H9 (cell line): Measurements from ENCODE around the gene AGMO. TPM values are rescaled to one million over a fixed set of nuclear protein-coding genes. Genes with fewer than 3 reads are reported as not detected.

Experiments used
- DNase-seq: peaks from one replicate; pipeline ENCODE4 v3.0.0-alpha.2; 2017
- H2AFZ ChIP-seq: one replicate; pipeline ENCODE4 v1.6.1; 2013; ENCODE audit warnings: mild to moderate bottlenecking, low read length, control low read depth, moderate library complexity
- H2AK5ac ChIP-seq: 2 replicates; pipeline ENCODE4 v1.6.1; 2013; ENCODE audit warnings: low read length, control low read depth, mixed read lengths; ENCODE audit not compliant: insufficient read length
- H2BK120ac ChIP-seq: one replicate; pipeline ENCODE4 v1.6.1; 2013; ENCODE audit warnings: low read depth, mild to moderate bottlenecking, low read length, control low read depth, inconsistent platforms; ENCODE audit not compliant: poor library complexity, severe bottlenecking
- H2BK12ac ChIP-seq: 2 replicates; pipeline ENCODE4 v1.6.1; 2013; ENCODE audit warnings: low read length, control low read depth, mixed read lengths, low read depth; ENCODE audit not compliant: insufficient read length
- H2BK15ac ChIP-seq: 2 replicates; pipeline ENCODE4 v1.6.1; 2013; ENCODE audit warnings: low read depth, low read length, control low read depth
- H2BK20ac ChIP-seq: one replicate; pipeline ENCODE4 v1.6.1; 2013; ENCODE audit warnings: low read depth, mild to moderate bottlenecking, low read length, control low read depth, inconsistent platforms; ENCODE audit not compliant: poor library complexity, severe bottlenecking
- H2BK5ac ChIP-seq: 2 replicates; pipeline ENCODE4 v1.6.1; 2013; ENCODE audit warnings: low read length, control low read depth, mixed read lengths; ENCODE audit not compliant: insufficient read length
- H3K14ac ChIP-seq: 2 replicates; pipeline ENCODE4 v1.6.1; 2013; ENCODE audit warnings: low read length, control low read depth; ENCODE audit not compliant: insufficient read depth
- H3K18ac ChIP-seq: 2 replicates; pipeline ENCODE4 v1.6.1; 2013; ENCODE audit warnings: low read depth, mild to moderate bottlenecking, mixed read lengths, low read length, control low read depth; ENCODE audit not compliant: insufficient read length
- H3K23ac ChIP-seq: 2 replicates; pipeline ENCODE4 v1.6.1; 2013; ENCODE audit warnings: low read length, control low read depth, mixed read lengths, low read depth; ENCODE audit not compliant: insufficient read length
- H3K23me2 ChIP-seq: 2 replicates; pipeline ENCODE4 v1.6.1; 2013; ENCODE audit warnings: low read depth, mild to moderate bottlenecking, mixed read lengths, low read length, control low read depth; ENCODE audit not compliant: insufficient read length, poor library complexity, severe bottlenecking
- H3K27ac ChIP-seq: 2 replicates; pipeline ENCODE4 v1.5.1; 2013; ENCODE audit warnings: low read length, control low read depth, mixed read lengths, low read depth; ENCODE audit not compliant: insufficient read length
- H3K27me3 ChIP-seq: 2 replicates; pipeline ENCODE4 v1.6.1; 2013; ENCODE audit warnings: low read length, control low read depth, inconsistent platforms; ENCODE audit not compliant: insufficient read depth
- H3K4ac ChIP-seq: 2 replicates; pipeline ENCODE4 v1.6.1; 2013; ENCODE audit warnings: low read depth, mild to moderate bottlenecking, control low read depth, inconsistent platforms, low read length, moderate library complexity
- H3K4me1 ChIP-seq: 2 replicates; pipeline ENCODE4 v1.6.1; 2013; ENCODE audit warnings: low read length, control low read depth, inconsistent platforms; ENCODE audit not compliant: insufficient read depth
- H3K4me2 ChIP-seq: 2 replicates; pipeline ENCODE4 v1.6.1; 2013; ENCODE audit warnings: low read length, control low read depth, mixed read lengths; ENCODE audit not compliant: insufficient read length, insufficient read depth
- H3K56ac ChIP-seq: 2 replicates; pipeline ENCODE4 v1.6.1; 2013; ENCODE audit warnings: low read depth, mild to moderate bottlenecking, mixed read lengths, low read length, control low read depth; ENCODE audit not compliant: insufficient read length
- H3K79me1 ChIP-seq: 2 replicates; pipeline ENCODE4 v1.6.1; 2013; ENCODE audit warnings: low read depth, mild to moderate bottlenecking, moderate library complexity, low read length, control low read depth, inconsistent platforms; ENCODE audit not compliant: insufficient read depth, poor library complexity, severe bottlenecking
- H3K79me2 ChIP-seq: 2 replicates; pipeline ENCODE4 v1.6.1; 2013; ENCODE audit warnings: low read length, control low read depth, inconsistent platforms; ENCODE audit not compliant: insufficient read depth
- H3K9ac ChIP-seq: 2 replicates; pipeline ENCODE4 v1.6.1; 2013; ENCODE audit warnings: low read length, control low read depth, mixed read lengths; ENCODE audit not compliant: insufficient read length; ENCODE audit errors: extremely low read depth
- H3K9me3 ChIP-seq: one replicate; pipeline ENCODE4 v1.6.1; 2013; ENCODE audit warnings: low read depth, low read length, inconsistent platforms; ENCODE audit not compliant: control insufficient read depth
- H3T11ph ChIP-seq: one replicate; pipeline ENCODE4 v1.6.1; 2013; ENCODE audit warnings: mild to moderate bottlenecking, low read length, control low read depth, inconsistent platforms
- H4K20me1 ChIP-seq: one replicate; pipeline ENCODE4 v1.6.1; 2013; ENCODE audit not compliant: control insufficient read depth, insufficient read length, insufficient read depth
- H4K5ac ChIP-seq: 2 replicates; pipeline ENCODE4 v1.6.1; 2013; ENCODE audit warnings: low read depth, mild to moderate bottlenecking, mixed read lengths, low read length, control low read depth; ENCODE audit not compliant: insufficient read length
- H4K8ac ChIP-seq: replicated peaks from 2 replicates; pipeline ENCODE4 v1.6.1; 2013; ENCODE audit warnings: low read length, control low read depth, mixed read lengths, low read depth; ENCODE audit not compliant: insufficient read length
- H4K91ac ChIP-seq: 2 replicates; pipeline ENCODE4 v1.6.1; 2013; ENCODE audit warnings: low read depth, mild to moderate bottlenecking, moderate library complexity, mixed read lengths, low read length, control low read depth; ENCODE audit not compliant: insufficient read length
- H3K27ac Mint-ChIP-seq, 3 experiments: 2 replicates in 2 of 3; 3 replicates in 1 of 3; pipeline ENCODE4 v1.8.0; 2020 to 2021; ENCODE audit warnings: mixed read lengths in 3 of 3, mild to moderate bottlenecking in 1 of 3, moderate library complexity in 1 of 3
- H3K27me3 Mint-ChIP-seq: 2 replicates; pipeline ENCODE4 v1.8.0; 2021; ENCODE audit warnings: low read depth, mild to moderate bottlenecking, moderate library complexity, mixed read lengths
- H3K36me3 Mint-ChIP-seq, 3 experiments: 2 replicates in 2 of 3; 3 replicates in 1 of 3; pipeline ENCODE4 v1.8.0; 2020 to 2021; ENCODE audit warnings: low read depth in 3 of 3, mixed read lengths in 3 of 3; ENCODE audit not compliant: insufficient read depth in 1 of 3
- H3K4me1 Mint-ChIP-seq, 2 experiments: 2 replicates each; pipeline ENCODE4 v1.8.0; 2020; ENCODE audit warnings: mixed read lengths in 2 of 2
- H3K4me3 Mint-ChIP-seq, 2 experiments: 2 replicates in 1 of 2; 3 replicates in 1 of 2; pipeline ENCODE4 v1.8.0; 2020 to 2021; ENCODE audit warnings: mild to moderate bottlenecking in 2 of 2, mixed read lengths in 2 of 2, moderate library complexity in 1 of 2
- H3K9me3 Mint-ChIP-seq, 2 experiments: 2 replicates in 1 of 2; 3 replicates in 1 of 2; pipeline ENCODE4 v1.8.0; 2020; ENCODE audit warnings: mild to moderate bottlenecking in 2 of 2, mixed read lengths in 2 of 2, moderate library complexity in 1 of 2
- CTCF ChIP-seq: fragments of 200-600 bp; sonication (generic); conservative IDR thresholded peaks from 3 replicates; pipeline ENCODE4 v1.8.0; 2021; ENCODE audit warnings: antibody characterized with exemption, mild to moderate bottlenecking
- WGBS: extraction: QIAGEN DNeasy Blood & Tissue Kit; methylation state at CpG from one replicate; pipeline ENCODE4 v1.1.7; 2013; ENCODE audit warnings: missing lambda C conversion rate, low lambda C conversion rate, mixed read lengths; ENCODE audit not compliant: insufficient read length; ENCODE audit errors: extremely low coverage; 5-methylcytosine and 5-hydroxymethylcytosine counted together
- total RNA-seq: library from RNA; stranded (reverse); gene quantifications from 2 replicates; pipeline ENCODE4 v1.2.1, GENCODE V29; 2021

AGMO gene
- total RNA-seq, 1 experiment from 2014 or later: 0.70 TPM

GRCh38 chr7:15440482-15440881, 121.3 kb downstream of the AGMO start:
- no peaks in the 10 kb centered on the region for H3K9me3 Mint-ChIP-seq
- no peaks in the 10 kb centered on the region for H3K36me3 Mint-ChIP-seq
- Histone ChIP-seq H3K14ac (no peak overlapping the region), H4K20me1 (no peaks in the 10 kb centered on the region), H4K91ac (no peak overlapping the region), H3K27ac (no peak overlapping the region), H3K23ac (no peak overlapping the region), H3K4ac (no peak overlapping the region), H2BK15ac (no peak overlapping the region), H2AFZ (no peak overlapping the region), H3K4me1 (no peaks in the 10 kb centered on the region), H3T11ph (no peak overlapping the region), H2BK5ac (no peak overlapping the region), H2BK120ac (no peak overlapping the region), H2BK20ac (no peak overlapping the region), H2BK12ac (no peak overlapping the region), H3K79me1 (no peaks in the 10 kb centered on the region), H3K9ac (no peak overlapping the region), H3K56ac (no peak overlapping the region), H3K4me2 (no peak overlapping the region), H3K9me3 (no peaks in the 10 kb centered on the region), H3K79me2 (no peaks in the 10 kb centered on the region), H3K18ac (no peak overlapping the region), H3K27me3 (no peaks in the 10 kb centered on the region), H4K5ac (no peak overlapping the region), H4K8ac (no peak overlapping the region), H3K23me2 (no peaks in the 10 kb centered on the region), H2AK5ac (no peak overlapping the region)
- TF ChIP-seq CTCF: no peak
- H3K4me3 Mint-ChIP-seq: no peak overlapping the region
- H3K27me3 Mint-ChIP-seq: no peaks in the 10 kb centered on the region
- H3K27ac Mint-ChIP-seq: no peak overlapping the region
- no peak for DNase-seq
- no CpG with 5 or more reads among the region's 3 CpGs for WGBS
- no peaks in the 10 kb centered on the region for H3K4me1 Mint-ChIP-seq
